Fibroblast of villous mesenchyme (primary cell): ENCODE results near the gene TTC39B. TPM values are rescaled to one million over a fixed set of nuclear protein-coding genes. Genes with fewer than 3 reads are reported as not detected.

Experiments used
- DNase-seq: peaks from one replicate; pipeline ENCODE4 v3.0.0-alpha.2; 2010; ENCODE audit warnings: low read depth
- H3K4me3 ChIP-seq: 2 replicates; pipeline ENCODE4 v1.5.1; 2011; ENCODE audit warnings: low read depth, mild to moderate bottlenecking, low read length
- total RNA-seq: library from RNA; depleted of rRNA; stranded (reverse); fragments of >200 nt; gene quantifications from 2 replicates; pipeline ENCODE4 v1.2.3, GENCODE V29; 2012
- TF ChIP-seq, protein P1 (sequence below): IDR thresholded peaks from 2 replicates; pipeline ENCODE4 v1.5.1; 2012; ENCODE audit warnings: low read depth, mild to moderate bottlenecking, low read length; ENCODE audit not compliant: insufficient read depth

Gene TTC39B
- total RNA-seq, 1 donor = 16.0 TPM

DNA sequence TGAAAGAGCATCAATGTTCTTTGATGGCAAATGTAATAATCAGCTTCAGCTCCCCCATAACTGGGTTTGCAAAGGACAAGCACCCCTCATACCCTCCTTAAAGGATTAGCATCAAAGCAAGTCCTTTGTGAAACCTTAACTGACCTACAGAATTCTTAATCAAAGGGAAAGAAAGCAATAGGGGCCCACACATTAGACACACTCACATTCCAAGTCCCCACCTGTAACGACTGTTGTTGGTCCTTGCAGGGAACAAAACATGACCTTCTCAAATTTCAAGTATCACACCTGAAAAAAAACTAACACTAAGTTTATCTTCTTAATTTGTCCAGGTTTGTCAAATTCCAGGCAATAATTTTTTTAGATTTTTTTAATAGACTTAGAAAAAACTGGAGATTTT lies 32.6 kb downstream of the TTC39B start:
- no peak for DNase-seq
- no peak overlapping the region for H3K4me3 ChIP-seq

DNA sequence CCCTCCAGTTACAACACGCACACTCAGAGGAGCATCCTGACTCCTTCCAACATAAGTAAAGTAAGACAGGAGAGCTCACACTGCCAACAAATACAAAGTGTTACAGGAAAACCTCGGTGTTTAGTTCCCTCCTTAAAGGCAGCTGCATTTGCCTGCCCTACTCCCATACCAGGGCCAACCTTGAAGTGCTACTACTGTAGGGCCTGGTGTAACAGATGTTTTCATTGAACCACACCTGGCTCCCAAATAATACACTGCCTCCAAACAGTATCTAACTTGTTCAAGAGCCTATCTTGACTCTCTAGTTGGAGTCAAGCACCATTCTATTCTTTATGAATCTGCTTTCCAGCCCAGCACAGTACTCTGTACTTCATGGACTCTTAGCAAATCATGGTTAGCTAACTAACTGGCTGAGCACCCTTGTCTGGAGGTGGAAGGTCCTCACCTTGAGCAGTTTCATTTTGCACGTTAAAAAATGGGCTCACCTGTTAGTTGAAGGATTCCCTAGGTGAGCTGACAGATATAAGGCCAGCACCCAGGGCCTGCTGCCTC lies 34.6 kb downstream of the TTC39B start:
- TF ChIP-seq, protein P1, sequence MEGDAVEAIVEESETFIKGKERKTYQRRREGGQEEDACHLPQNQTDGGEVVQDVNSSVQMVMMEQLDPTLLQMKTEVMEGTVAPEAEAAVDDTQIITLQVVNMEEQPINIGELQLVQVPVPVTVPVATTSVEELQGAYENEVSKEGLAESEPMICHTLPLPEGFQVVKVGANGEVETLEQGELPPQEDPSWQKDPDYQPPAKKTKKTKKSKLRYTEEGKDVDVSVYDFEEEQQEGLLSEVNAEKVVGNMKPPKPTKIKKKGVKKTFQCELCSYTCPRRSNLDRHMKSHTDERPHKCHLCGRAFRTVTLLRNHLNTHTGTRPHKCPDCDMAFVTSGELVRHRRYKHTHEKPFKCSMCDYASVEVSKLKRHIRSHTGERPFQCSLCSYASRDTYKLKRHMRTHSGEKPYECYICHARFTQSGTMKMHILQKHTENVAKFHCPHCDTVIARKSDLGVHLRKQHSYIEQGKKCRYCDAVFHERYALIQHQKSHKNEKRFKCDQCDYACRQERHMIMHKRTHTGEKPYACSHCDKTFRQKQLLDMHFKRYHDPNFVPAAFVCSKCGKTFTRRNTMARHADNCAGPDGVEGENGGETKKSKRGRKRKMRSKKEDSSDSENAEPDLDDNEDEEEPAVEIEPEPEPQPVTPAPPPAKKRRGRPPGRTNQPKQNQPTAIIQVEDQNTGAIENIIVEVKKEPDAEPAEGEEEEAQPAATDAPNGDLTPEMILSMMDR = no peak
- H3K4me3 ChIP-seq = no peak overlapping the region
- no peak for DNase-seq

More for the DNA sequence above, 32.6 kb downstream of the TTC39B start:
- TF ChIP-seq, protein P1 = no peak

DNA sequence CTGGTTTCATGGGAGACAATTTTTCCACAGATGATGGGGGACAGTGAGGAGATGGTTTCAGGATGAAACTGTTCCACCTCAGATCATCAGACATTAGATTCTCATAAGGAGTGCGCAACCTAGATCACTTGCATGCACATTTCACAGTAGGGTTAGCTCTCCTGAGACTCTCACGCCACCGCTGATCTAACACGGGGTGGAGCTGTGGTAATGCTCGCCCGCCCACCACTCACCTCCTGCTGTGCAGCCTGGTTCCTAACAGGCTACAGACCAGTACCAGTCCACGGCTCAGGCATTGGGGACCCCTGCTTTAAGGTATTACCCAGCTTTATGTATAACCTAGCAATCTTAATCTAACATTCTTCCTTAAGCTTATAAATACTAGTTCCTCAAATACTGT lies 35.6 kb downstream of the TTC39B start:
- TF ChIP-seq, protein P1 = no peak
- H3K4me3 ChIP-seq = no peak overlapping the region
- no peak for DNase-seq

DNA sequence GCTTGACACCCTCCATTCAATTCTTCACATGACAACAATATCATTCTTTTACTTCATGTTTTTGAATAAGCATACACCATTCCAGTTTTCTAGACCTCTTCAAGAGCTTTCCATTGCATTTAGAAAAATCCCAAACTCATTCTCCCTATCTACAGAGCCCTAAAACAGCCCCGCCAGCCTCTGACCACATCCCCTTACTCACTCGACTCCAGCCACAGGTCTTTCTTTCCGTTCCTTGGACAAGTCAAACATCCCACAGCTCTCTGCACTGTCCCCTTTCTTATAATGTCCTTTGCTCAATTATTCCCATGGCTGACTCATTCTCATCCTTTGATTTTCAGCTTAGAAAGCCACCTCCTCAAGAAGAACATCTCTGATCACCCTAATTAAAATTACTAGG lies 38.2 kb downstream of the TTC39B start:
- TF ChIP-seq, protein P1 = no peak
- no peak for DNase-seq
- H3K4me3 ChIP-seq = no peak overlapping the region

DNA sequence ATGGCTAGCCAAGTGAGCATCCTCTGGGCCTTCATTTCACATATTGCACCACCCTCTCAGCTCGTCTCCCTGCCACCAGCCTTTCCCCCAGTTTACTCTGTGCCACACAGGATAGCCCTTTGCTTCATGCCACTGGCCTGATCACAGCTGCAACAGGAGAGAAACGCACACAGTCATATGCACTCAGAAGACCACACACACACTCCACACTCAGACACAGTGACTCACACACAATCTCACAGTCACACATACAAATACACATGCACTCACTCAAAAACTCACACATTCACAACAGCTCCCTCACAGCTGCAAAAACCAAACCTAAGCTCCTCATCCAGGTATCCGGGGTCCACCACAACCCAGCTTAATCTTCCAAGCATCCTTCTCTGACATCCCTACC lies 38.7 kb downstream of the TTC39B start:
- H3K4me3 ChIP-seq = no peak overlapping the region
- TF ChIP-seq, protein P1 = no peak
- no peak for DNase-seq

DNA sequence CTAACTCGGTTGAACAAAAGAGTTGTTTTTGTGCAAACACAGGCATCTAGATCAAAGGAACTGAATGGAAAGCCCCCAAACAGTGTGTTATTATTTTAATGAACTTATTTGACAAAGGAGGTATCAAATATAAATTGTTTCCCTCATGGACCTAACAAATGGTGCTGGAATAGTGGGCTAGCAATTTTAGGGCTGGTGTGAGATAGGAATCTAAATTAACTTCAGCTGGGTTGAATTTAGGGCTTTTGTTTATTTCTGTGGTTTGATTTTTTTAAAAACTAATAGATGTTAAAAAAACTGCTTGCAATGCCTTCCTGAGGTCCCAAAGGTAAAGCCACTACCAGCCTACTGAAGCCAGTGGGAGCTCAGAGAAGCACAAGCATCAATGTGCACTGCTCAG lies 42.1 kb downstream of the TTC39B start:
- H3K4me3 ChIP-seq = no peak overlapping the region
- no peak for DNase-seq
- TF ChIP-seq, protein P1 = no peak

DNA sequence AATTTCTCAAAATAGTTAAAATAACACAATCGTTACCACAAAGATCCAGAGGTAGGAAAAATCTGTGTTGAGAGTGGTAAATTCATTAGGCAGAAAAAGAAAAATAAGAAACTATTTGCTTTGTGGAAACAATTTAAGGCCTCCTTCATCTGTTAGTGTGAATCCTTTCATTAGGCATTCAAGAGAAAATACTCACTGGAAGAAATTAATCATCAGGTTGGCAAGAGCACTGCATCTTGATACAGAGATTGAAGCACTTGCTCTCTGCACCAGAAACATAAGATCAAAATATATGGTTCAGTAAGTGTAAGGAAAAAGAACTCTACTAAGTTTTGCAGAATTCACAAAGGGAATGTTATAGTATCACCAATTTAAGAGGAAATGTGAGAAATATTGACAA lies 44.4 kb downstream of the TTC39B start:
- DNase-seq = no peak
- H3K4me3 ChIP-seq = no peak overlapping the region
- TF ChIP-seq, protein P1 = no peak
